ENCODE data around the gene SERPINA4. TPM values are rescaled to one million over a fixed set of nuclear protein-coding genes. Genes with fewer than 3 reads are reported as not detected.

The SERPINA4 gene
- polyA plus RNA-seq, 1 of the 3 experiments (the other 2 are of a cell fraction), result not detected

DNA sequence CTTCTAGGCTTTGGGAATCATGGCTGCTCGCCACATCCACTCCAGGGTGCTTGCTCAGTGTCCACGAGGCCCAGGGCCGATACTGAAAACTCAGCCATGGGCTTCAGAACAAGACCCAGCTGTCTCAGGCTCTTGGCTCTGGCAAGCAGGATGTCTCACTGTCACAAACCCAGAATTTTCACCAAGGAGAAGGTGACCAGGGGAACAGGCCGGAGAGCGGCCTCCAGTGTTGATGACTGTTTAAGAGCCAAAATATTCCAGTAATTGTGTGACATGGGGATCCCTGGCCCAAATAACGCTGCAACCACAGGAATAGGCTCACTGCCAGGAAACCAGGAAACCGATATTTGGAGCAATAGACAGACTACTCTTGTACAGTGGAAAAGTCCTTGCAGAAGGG is 10.2 kb downstream of the SERPINA4 start:
- TF ChIP-seq RAD21 (IDR thresholded peaks at IDR 0.05; ENCODE audit: low read length) (no peak), FOXM1 (IDR thresholded peaks at IDR 0.05; ENCODE audit: low read depth) (no peak), TCF12 (IDR thresholded peaks at IDR 0.05) (no peak), NRF1 (IDR thresholded peaks at IDR 0.05; ENCODE audit: low read depth, low read length) (no peak), TEAD4 (IDR thresholded peaks at IDR 0.05; ENCODE audit: borderline replicate concordance, insufficient read depth) (no peak), CHD2 (IDR thresholded peaks at IDR 0.05; ENCODE audit: low read length, partially characterized antibody) (no peak), MXI1 (IDR thresholded peaks at IDR 0.05; ENCODE audit: low read depth, low read length) (no peak), YY1 (IDR thresholded peaks at IDR 0.05; ENCODE audit: low read depth) (no peak), RFX5 (IDR thresholded peaks at IDR 0.05; ENCODE audit: low read length) (no peak), GABPA (IDR thresholded peaks at IDR 0.05; ENCODE audit: low read depth) (no peak), FOXJ3 (CRISPR knock-in tag; IDR thresholded peaks at IDR 0.05) (no peak), NFIC (IDR thresholded peaks at IDR 0.05; ENCODE audit: borderline replicate concordance) (no peak), JUND (IDR thresholded peaks at IDR 0.05) (no peak), GATA2 (CRISPR knock-in tag; IDR thresholded peaks at IDR 0.05) (no peak), RCOR1 (IDR thresholded peaks at IDR 0.05; ENCODE audit: low read length) (no peak)
- TF ChIP-seq, protein P1, sequence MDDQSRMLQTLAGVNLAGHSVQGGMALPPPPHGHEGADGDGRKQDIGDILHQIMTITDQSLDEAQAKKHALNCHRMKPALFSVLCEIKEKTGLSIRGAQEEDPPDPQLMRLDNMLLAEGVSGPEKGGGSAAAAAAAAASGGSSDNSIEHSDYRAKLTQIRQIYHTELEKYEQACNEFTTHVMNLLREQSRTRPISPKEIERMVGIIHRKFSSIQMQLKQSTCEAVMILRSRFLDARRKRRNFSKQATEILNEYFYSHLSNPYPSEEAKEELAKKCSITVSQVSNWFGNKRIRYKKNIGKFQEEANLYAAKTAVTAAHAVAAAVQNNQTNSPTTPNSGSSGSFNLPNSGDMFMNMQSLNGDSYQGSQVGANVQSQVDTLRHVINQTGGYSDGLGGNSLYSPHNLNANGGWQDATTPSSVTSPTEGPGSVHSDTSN (IDR thresholded peaks at IDR 0.05), result no peak
- TF ChIP-seq, protein P2, sequence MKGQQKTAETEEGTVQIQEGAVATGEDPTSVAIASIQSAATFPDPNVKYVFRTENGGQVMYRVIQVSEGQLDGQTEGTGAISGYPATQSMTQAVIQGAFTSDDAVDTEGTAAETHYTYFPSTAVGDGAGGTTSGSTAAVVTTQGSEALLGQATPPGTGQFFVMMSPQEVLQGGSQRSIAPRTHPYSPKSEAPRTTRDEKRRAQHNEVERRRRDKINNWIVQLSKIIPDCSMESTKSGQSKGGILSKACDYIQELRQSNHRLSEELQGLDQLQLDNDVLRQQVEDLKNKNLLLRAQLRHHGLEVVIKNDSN (IDR thresholded peaks at IDR 0.05; ENCODE audit: borderline replicate concordance, low read depth), result no peak
- TF ChIP-seq, protein P3, sequence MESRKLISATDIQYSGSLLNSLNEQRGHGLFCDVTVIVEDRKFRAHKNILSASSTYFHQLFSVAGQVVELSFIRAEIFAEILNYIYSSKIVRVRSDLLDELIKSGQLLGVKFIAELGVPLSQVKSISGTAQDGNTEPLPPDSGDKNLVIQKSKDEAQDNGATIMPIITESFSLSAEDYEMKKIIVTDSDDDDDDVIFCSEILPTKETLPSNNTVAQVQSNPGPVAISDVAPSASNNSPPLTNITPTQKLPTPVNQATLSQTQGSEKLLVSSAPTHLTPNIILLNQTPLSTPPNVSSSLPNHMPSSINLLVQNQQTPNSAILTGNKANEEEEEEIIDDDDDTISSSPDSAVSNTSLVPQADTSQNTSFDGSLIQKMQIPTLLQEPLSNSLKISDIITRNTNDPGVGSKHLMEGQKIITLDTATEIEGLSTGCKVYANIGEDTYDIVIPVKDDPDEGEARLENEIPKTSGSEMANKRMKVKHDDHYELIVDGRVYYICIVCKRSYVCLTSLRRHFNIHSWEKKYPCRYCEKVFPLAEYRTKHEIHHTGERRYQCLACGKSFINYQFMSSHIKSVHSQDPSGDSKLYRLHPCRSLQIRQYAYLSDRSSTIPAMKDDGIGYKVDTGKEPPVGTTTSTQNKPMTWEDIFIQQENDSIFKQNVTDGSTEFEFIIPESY (IDR thresholded peaks at IDR 0.05; ENCODE audit: borderline replicate concordance, low read depth), result no peak
- TF ChIP-seq, protein P4, sequence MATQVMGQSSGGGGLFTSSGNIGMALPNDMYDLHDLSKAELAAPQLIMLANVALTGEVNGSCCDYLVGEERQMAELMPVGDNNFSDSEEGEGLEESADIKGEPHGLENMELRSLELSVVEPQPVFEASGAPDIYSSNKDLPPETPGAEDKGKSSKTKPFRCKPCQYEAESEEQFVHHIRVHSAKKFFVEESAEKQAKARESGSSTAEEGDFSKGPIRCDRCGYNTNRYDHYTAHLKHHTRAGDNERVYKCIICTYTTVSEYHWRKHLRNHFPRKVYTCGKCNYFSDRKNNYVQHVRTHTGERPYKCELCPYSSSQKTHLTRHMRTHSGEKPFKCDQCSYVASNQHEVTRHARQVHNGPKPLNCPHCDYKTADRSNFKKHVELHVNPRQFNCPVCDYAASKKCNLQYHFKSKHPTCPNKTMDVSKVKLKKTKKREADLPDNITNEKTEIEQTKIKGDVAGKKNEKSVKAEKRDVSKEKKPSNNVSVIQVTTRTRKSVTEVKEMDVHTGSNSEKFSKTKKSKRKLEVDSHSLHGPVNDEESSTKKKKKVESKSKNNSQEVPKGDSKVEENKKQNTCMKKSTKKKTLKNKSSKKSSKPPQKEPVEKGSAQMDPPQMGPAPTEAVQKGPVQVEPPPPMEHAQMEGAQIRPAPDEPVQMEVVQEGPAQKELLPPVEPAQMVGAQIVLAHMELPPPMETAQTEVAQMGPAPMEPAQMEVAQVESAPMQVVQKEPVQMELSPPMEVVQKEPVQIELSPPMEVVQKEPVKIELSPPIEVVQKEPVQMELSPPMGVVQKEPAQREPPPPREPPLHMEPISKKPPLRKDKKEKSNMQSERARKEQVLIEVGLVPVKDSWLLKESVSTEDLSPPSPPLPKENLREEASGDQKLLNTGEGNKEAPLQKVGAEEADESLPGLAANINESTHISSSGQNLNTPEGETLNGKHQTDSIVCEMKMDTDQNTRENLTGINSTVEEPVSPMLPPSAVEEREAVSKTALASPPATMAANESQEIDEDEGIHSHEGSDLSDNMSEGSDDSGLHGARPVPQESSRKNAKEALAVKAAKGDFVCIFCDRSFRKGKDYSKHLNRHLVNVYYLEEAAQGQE (IDR thresholded peaks at IDR 0.05; ENCODE audit: low read depth, low read length), result no peak
- no peaks in the 10 kb centered on the region for H3K79me2 ChIP-seq (ENCODE audit: insufficient read depth)
- 57% methylated on average over 7 of the region's 7 CpGs for WGBS (ENCODE audit: low lambda C conversion rate)
- H4K20me1 ChIP-seq (ENCODE audit: insufficient read depth), result no peaks in the 10 kb centered on the region
- H3K9me3 ChIP-seq, result no peaks in the 10 kb centered on the region
- H3K4me1 ChIP-seq (ENCODE audit: control insufficient read depth in 1 of 2, insufficient read depth in 2 of 2, low read depth in 1 of 2, low read length in 1 of 2), result no peaks in the 10 kb centered on the region
- no peak for DNase-seq
- no peak overlapping the region for H2AFZ ChIP-seq (ENCODE audit: low read depth)
- H3K27ac ChIP-seq (ENCODE audit: low read depth in 2 of 2, low read length in 1 of 2), result no peak overlapping the region
- ChIA-PET CTCF (interaction anchor here (1.5 to 1.8 kb wide), 2 partner anchors 21 to 22 kb away, joined by 4 to 5 read pairs; no protein-coding TSS in a partner anchor), POLR2A (no interaction called here)
- H3K4me3 ChIP-seq (ENCODE audit: low read depth in 2 of 2, low read length in 1 of 2), result no peak overlapping the region
- peaks cover 10% of the 10 kb centered on the region; the same call in 1 of the 2 replicates for H3K27me3 ChIP-seq (ENCODE audit: insufficient read depth)
- no peaks in the 10 kb centered on the region for H3K36me3 ChIP-seq (replicated peaks in 1 of 2; ENCODE audit: control insufficient read depth in 1 of 2, insufficient read depth in 2 of 2, low read length in 1 of 2)
- H3F3A ChIP-seq (replicated peaks; ENCODE audit: insufficient read depth), result no peaks in the 10 kb centered on the region
- H3K4me2 ChIP-seq, result no peak overlapping the region
- H3K9me2 ChIP-seq, result no peaks in the 10 kb centered on the region
- no peak overlapping the region for H3K9ac ChIP-seq

Data from SK-N-SH (cell line).